Psoas muscle (tissue), 8 donors: Measurements from ENCODE around the gene CFH. TPM values are rescaled to one million over a fixed set of nuclear protein-coding genes. Genes with fewer than 3 reads are reported as not detected.
"Not testable (repeated sequence)": the region's sequence is repeated elsewhere in the genome, so short reads cannot be mapped to it uniquely, and the experiment has no call there.

Experiments used
- ATAC-seq, 4 donors: fragments of 200-7000 bp; cut with Tn5 transposase; one replicate each; pipeline ENCODE4 v1.9.1; 2020; ENCODE audit warnings: moderate library complexity in 3 of 4, mild to moderate bottlenecking in 2 of 4
- DNase-seq, 2 donors: peaks; one replicate each; pipeline ENCODE4 v3.0.0-alpha.2; 2020
- H3K27ac ChIP-seq: fragments of 200-600 bp; one replicate; pipeline ENCODE4 v1.8.0; 2022
- H3K27me3 ChIP-seq, 3 donors: fragments of 200-600 bp in 1 of 3; one replicate each; pipeline versions ENCODE4 v1.6.1 to v1.8.0; 2013 to 2022; ENCODE audit warnings: low read length in 2 of 3, mild to moderate bottlenecking in 2 of 3, moderate library complexity in 1 of 3; ENCODE audit not compliant: insufficient read depth in 3 of 3
- H3K36me3 ChIP-seq, 2 donors: fragments of 200-600 bp in 1 of 2; one replicate each; pipeline versions ENCODE4 v1.6.1 to v1.8.0; 2013 to 2022; ENCODE audit warnings: low read depth in 1 of 2, mild to moderate bottlenecking in 1 of 2, moderate library complexity in 1 of 2; ENCODE audit not compliant: insufficient read depth in 1 of 2
- H3K4me1 ChIP-seq: fragments of 200-600 bp; one replicate; pipeline ENCODE4 v1.8.0; 2022
- H3K4me3 ChIP-seq: fragments of 200-600 bp; one replicate; pipeline ENCODE4 v1.8.0; 2022; ENCODE audit warnings: mild to moderate bottlenecking
- H3K9me3 ChIP-seq: fragments of 200-600 bp; one replicate; pipeline ENCODE4 v1.8.0; 2022
- CTCF ChIP-seq: fragments of 200-600 bp; IDR thresholded peaks from one replicate; pipeline ENCODE4 v1.8.0; 2022; ENCODE audit warnings: antibody characterized with exemption
- WGBS, 3 donors: extraction: QIAGEN DNeasy Blood & Tissue Kit; methylation state at CpG; one replicate each; pipeline versions ENCODE4 v1.1.6 to v1.1.7; 2013; 5-methylcytosine and 5-hydroxymethylcytosine counted together
- intact Hi-C, 2 donors: fragments of 100-400 bp; cut with DNase I; formaldehyde crosslinking; loops; one replicate each; pipeline versions ENCODE4 v1.11.0 to v1.14.2; 2022
- polyA plus RNA-seq, 3 donors: library from polyadenylated mRNA; stranded (reverse); fragments of 200-250 nt; gene quantifications; one replicate each; pipeline ENCODE4 v1.2.3, GENCODE V29; 2013
- total RNA-seq, 4 donors: library from RNA; stranded (reverse); fragmentation: NEBNext Ultra II Directional in 2 of 4; extraction: Animal tissue kit (Norgen Biotek cat#: 25700) in 2 of 4; gene quantifications; one replicate each; pipeline versions ENCODE4 v1.2.1 to v1.2.4, GENCODE V29; 2021 to 2023
- donor health status: healthy with polysubstance abuse.
- donor health status: DM: no; HTN: no; CAD: no; lungs with moderate emphysema.
- donor health status: Bipolar disorder and iron deficiency.
- donor health status: healthy.
- donor health status: DM: yes; HTN: yes; CAD: no.
- donor health status: DM: no; HTN: no; CAD: no.
- donor health status: DM: no; HTN: no; CAD: no.
- donor health status: DM: yes; HTN: yes; CAD: no.

CFH gene
- total and polyA plus RNA-seq, 7 donors = 12.5 to 44.5 (median 24.2) TPM

GRCh38 chr1:196637606-196638005, 14.2 kb upstream of the CFH start:
- no peaks in the 10 kb centered on the region for H3K4me1 ChIP-seq
- H3K9me3 ChIP-seq = no peaks in the 10 kb centered on the region
- TF ChIP-seq CTCF = no peak
- no peak overlapping the region for H3K27ac ChIP-seq
- H3K27me3 ChIP-seq = no peaks in the 10 kb centered on the region
- ATAC-seq (no peak), DNase-seq (no peak)
- no peak overlapping the region for H3K4me3 ChIP-seq
- intact Hi-C loops = no loop called here
- WGBS, 3 donors = 95 to 96% (median 96%) methylated on average over 6 of the region's 6 CpGs
- H3K36me3 ChIP-seq = no peaks in the 10 kb centered on the region

- DNase-seq (no peak), ATAC-seq (no peak)
- 81 to 88% (median 87%) methylated on average over 2 of the region's 2 CpGs for WGBS, 3 donors
- Histone ChIP-seq H3K9me3 (no peaks in the 10 kb centered on the region), H3K4me1 (no peaks in the 10 kb centered on the region), H3K36me3 (no peaks in the 10 kb centered on the region), H3K4me3 (no peak overlapping the region), H3K27me3 (no peaks in the 10 kb centered on the region), H3K27ac (no peak overlapping the region)
- intact Hi-C loops = no loop called here
- TF ChIP-seq CTCF = no peak
Measured at GRCh38 chr1:196638466-196638865, 13.4 kb upstream of the CFH start.

- intact Hi-C loops, ATAC-seq: not testable (repeated sequence)
Measured at GRCh38 chr1:196639291-196639690, 12.6 kb upstream of the CFH start.

GRCh38 chr1:196640976-196641375, 10.9 kb upstream of the CFH start:
- WGBS, 3 donors = 55 to 77% (median 56%) methylated on average over 1 of the region's 1 CpG
- no peak for TF ChIP-seq CTCF
- H3K4me3 ChIP-seq = no peak overlapping the region
- no peaks in the 10 kb centered on the region for H3K9me3 ChIP-seq
- DNase-seq (no peak), ATAC-seq (no peak)
- H3K4me1 ChIP-seq = no peaks in the 10 kb centered on the region
- no peak overlapping the region for H3K27ac ChIP-seq
- intact Hi-C loops = no loop called here
- H3K27me3 ChIP-seq = no peaks in the 10 kb centered on the region
- H3K36me3 ChIP-seq = no peaks in the 10 kb centered on the region

More at GRCh38 chr1:196639291-196639690, 12.6 kb upstream of the CFH start:
- not testable (repeated sequence) for H3K36me3 ChIP-seq, H3K27ac ChIP-seq, H3K27me3 ChIP-seq, H3K4me1 ChIP-seq, H3K9me3 ChIP-seq, H3K4me3 ChIP-seq, DNase-seq
- 73 to 75% (median 73%) methylated on average over 5 of the region's 5 CpGs for WGBS, 3 donors

GRCh38 chr1:196649990-196650389, 1.9 kb upstream of the CFH start:
- Histone ChIP-seq H3K4me3 (peak overlapping the region; percentile 49), H3K9me3 (no peaks in the 10 kb centered on the region), H3K27ac (no peak overlapping the region), H3K4me1 (no peaks in the 10 kb centered on the region), H3K36me3 (no peaks in the 10 kb centered on the region), H3K27me3 (no peaks in the 10 kb centered on the region)
- peak in 1 of 2 donors; percentile 48 for DNase-seq
- TF ChIP-seq CTCF = no peak
- ATAC-seq = peak; percentile 35 to 82 (median 76)
- intact Hi-C loops = no loop called here
- WGBS, 3 donors = 65 to 83% (median 69%) methylated on average over 10 to 12 of the region's 12 CpGs
